ENCODE measurements around the gene KCNH5.
A peak's percentile ranks its signal among the peaks of the same experiment; 100 is the strongest.

The KCNH5 gene

GRCh38 chr14:62739647-62740046, 305.6 kb downstream of the KCNH5 start:
- DNase-seq (ENCODE audit: low spot score) = no peak

- no peak for DNase-seq (ENCODE audit: low spot score)
These were observed 308.9 kb downstream of the KCNH5 start for GRCh38 chr14:62736048-62737043.

- DNase-seq (ENCODE audit: low spot score) = no peak
These were observed 310.4 kb downstream of the KCNH5 start for GRCh38 chr14:62734831-62735230.

GRCh38 chr14:62722406-62722805, 322.9 kb downstream of the KCNH5 start:
- no peak for DNase-seq (ENCODE audit: low spot score)

GRCh38 chr14:62718629-62719028, 326.6 kb downstream of the KCNH5 start:
- DNase-seq (ENCODE audit: low spot score) = no peak

DNA sequence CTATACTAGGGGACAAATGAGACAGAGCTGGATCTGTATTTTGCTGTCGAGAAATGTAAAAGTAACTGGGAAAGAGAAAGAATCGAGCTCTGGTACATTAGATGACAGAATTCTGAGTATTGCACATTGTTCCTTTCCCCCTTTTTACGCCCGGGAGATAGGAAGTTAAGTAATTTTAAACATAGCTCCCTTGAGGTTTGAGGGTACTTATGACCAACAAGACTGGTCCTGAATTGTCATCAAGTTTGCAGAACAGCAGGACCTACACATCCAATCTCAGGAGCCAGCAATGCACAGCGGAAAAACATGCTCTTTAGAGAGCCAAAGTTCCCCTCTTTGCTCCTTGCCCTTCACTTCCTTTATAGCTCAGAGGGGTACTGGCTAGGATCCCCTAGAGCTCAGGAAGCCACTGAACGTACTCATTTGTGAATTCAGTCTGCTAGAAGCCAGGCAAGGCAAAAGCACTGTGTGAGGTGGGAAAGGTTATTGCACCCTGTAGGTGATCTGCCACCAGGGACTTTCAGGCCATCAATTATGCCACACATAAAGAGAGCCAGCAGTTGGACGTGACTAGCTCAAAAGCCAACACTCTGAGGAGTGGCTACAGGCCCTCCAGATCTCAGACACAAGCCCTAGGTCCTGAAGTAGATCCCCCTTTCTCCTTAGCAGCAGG, 333.8 kb downstream of the KCNH5 start:
- no peak for DNase-seq (ENCODE audit: low spot score)

DNA sequence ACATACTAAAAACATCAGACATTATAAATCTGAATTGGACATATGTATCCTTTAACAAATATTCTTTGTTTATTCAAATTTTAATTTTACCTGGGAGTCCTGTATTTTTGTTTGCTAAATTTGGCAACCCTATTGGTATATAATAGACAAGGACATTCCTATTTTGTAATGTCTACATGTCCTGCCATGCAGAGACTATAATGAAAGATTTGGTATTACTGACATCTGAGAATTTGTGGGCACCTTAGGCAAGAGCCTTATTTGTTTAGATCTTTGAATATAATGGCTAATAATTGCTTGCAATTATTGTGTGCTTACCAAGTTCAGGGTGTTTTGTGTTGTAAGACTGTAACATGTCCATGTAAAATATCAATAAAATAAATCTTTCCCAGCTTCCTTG, 334.4 kb downstream of the KCNH5 start:
- no peak for DNase-seq (ENCODE audit: low spot score)

GRCh38 chr14:62709773-62710172, 335.5 kb downstream of the KCNH5 start:
- no peak for DNase-seq (ENCODE audit: low spot score)

- DNase-seq (ENCODE audit: low spot score) = no peak
These were observed 339.0 kb downstream of the KCNH5 start for GRCh38 chr14:62706217-62706616.

DNA sequence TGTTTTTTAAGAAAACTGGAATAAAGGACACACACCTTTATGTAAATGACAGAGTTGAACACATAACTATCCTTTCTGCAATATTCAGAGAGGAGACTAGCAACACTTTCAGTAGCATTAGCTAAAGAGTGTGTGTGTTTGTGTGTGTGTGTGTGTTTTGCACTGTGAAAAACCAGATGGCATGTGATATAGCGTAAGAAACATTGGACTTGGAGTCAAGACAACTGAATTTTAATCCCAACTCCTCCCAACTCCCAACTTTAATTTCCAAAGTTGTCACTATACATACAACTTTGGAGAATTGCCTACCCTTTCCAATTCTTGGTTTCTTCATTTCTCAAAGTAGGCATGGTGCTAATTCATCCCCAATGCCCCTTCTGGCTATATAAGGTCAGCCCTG, 347.8 kb downstream of the KCNH5 start:
- DNase-seq (ENCODE audit: low spot score) = no peak

GRCh38 chr14:62696929-62697328, 348.3 kb downstream of the KCNH5 start:
- DNase-seq (ENCODE audit: low spot score) = no peak

DNA sequence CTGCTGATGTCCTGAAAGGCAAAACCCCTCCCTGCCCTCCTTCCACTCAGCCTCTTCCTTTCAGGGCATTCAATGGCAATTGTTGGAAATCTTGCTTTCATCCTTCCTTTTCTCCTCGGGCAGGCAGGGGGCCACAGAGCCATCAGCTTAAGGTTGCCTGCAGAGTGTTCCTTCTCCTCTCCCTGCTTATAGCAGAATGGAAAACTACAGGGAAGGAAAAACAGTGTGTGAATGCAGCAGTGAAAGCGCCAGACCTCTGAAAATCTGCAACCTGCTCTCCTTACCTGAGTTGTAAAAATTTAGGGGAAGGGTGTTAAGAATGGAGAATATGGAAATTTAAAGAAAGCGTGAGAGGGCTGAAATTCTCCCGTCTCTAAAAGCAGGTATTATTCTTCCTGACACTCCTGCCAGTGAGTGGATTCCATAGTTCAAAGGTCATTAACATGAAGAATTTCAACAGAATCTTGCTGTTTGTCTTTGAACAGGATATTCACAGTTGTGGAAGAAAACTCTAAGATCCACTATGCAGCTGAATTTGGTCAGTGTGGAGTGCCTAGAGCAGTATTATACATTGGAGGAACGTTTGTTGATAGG, 348.8 kb downstream of the KCNH5 start:
- DNase-seq (ENCODE audit: low spot score) = no peak

- DNase-seq (ENCODE audit: low spot score) = no peak
These were observed 351.2 kb downstream of the KCNH5 start for GRCh38 chr14:62694075-62694474.

DNA sequence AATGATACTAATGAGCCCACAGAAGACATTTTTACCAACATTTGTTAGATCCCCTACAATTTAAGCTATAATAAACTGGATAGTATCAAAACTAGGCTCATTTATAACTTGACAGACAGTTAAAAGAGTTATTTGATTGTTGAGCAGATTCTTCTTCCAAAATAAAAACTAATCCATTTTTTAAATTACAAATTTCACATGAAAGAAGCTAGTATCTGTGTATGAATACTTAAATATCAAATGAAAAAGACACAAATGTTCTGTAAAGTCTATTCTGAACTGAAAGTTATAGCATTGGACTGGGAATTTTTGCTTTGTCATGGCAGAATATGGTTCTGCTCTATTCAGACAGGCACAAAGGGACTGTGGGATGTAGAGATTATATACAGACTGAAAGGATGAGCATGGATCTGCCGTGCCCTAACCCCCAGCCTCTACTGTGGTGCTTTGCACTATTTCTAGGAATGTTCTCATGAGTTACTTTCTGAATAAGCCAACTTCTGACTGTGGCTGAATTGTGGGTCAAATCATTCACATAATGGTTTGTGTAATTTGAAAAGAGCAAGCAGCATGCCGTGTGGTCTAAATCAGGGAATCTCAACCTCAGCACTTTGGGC, 352.7 kb downstream of the KCNH5 start:
- no peak for DNase-seq (ENCODE audit: low spot score)

- DNase-seq (ENCODE audit: low spot score) = peak; percentile 37
These were observed 353.4 kb downstream of the KCNH5 start for GRCh38 chr14:62691647-62692489.

GRCh38 chr14:62689733-62690132, 355.5 kb downstream of the KCNH5 start:
- DNase-seq (ENCODE audit: low spot score) = no peak

DNA sequence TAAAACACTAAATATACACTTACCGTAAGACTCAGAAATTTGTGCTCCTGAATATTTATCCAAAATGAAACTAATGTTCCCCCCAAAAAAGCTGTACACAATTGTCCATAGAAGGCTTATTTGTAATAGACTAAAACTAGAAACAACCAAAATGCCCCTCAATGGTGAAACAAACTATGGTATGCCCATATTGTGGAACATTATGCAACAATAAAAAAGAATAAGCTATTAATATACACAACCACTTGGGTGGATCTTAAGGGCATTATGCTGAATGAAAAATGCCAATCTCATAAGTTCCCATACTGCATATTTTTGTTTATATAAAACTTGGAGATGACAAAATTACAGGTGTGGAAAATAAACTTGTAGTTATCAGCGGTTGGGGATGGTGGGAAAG, 357.4 kb downstream of the KCNH5 start:
- no peak for DNase-seq (ENCODE audit: low spot score)

- DNase-seq (ENCODE audit: low spot score) = no peak
These were observed 360.9 kb downstream of the KCNH5 start for GRCh38 chr14:62684376-62684775.

GRCh38 chr14:62682208-62682607, 363.1 kb downstream of the KCNH5 start:
- DNase-seq (ENCODE audit: low spot score) = no peak

GRCh38 chr14:62674563-62675237, 370.6 kb downstream of the KCNH5 start:
- peak; percentile 7 for DNase-seq (ENCODE audit: low spot score)

Data from HuH-7 (cell line).